GM19351 (cell line): ENCODE results near the gene DYNLT3.

Experiments
- ATAC-seq: cut with Tn5 transposase; IDR thresholded peaks from one replicate; pipeline ENCODE4 v1.9.1; 2021; ENCODE audit warnings: mild to moderate bottlenecking, moderate library complexity; ENCODE audit not compliant: unreplicated experiment

The DYNLT3 gene

GRCh38 chrX:37846934-37847732 lies at the start of gene DYNLT3:
DYNLT3 (minus strand) TSS chrX:37847571; CDS start chrX:37847510, 61 bp downstream.
- peak; percentile 99 for ATAC-seq

- no peak for ATAC-seq
Observed at GRCh38 chrX:37896511-37896890, 49.1 kb upstream of the DYNLT3 start.

GRCh38 chrX:37895795-37896510 lies 48.6 kb upstream of the DYNLT3 start:
- ATAC-seq: no peak

- ATAC-seq: no peak
Observed at GRCh38 chrX:37894725-37895124, 47.4 kb upstream of the DYNLT3 start.

- ATAC-seq: no peak
Observed at GRCh38 chrX:37888010-37888409, 40.6 kb upstream of the DYNLT3 start.

GRCh38 chrX:37887347-37887746 lies 40.0 kb upstream of the DYNLT3 start:
- no peak for ATAC-seq

- ATAC-seq: no peak
Observed at GRCh38 chrX:37883196-37883595, 35.8 kb upstream of the DYNLT3 start.

GRCh38 chrX:37879692-37880091 lies 32.3 kb upstream of the DYNLT3 start:
- no peak for ATAC-seq

GRCh38 chrX:37876716-37877115 lies 29.3 kb upstream of the DYNLT3 start:
- no peak for ATAC-seq

GRCh38 chrX:37875675-37876074 lies 28.3 kb upstream of the DYNLT3 start:
- no peak for ATAC-seq

- no peak for ATAC-seq
Observed at GRCh38 chrX:37873220-37873619, 25.8 kb upstream of the DYNLT3 start.

GRCh38 chrX:37872303-37872655 lies 24.9 kb upstream of the DYNLT3 start:
- no peak for ATAC-seq

- ATAC-seq: no peak
Observed at GRCh38 chrX:37871626-37872302, 24.4 kb upstream of the DYNLT3 start.

- no peak for ATAC-seq
Observed at GRCh38 chrX:37867536-37868153, 20.3 kb upstream of the DYNLT3 start.

GRCh38 chrX:37863728-37864127 lies 16.4 kb upstream of the DYNLT3 start:
- ATAC-seq: no peak

- no peak for ATAC-seq
Observed at GRCh38 chrX:37862851-37863250, 15.5 kb upstream of the DYNLT3 start.

GRCh38 chrX:37860721-37861120 lies 13.3 kb upstream of the DYNLT3 start:
- no peak for ATAC-seq

GRCh38 chrX:37854748-37855147 lies 7.4 kb upstream of the DYNLT3 start:
- ATAC-seq: no peak

GRCh38 chrX:37854148-37854547 lies 6.8 kb upstream of the DYNLT3 start:
- ATAC-seq: no peak

- no peak for ATAC-seq
Observed at GRCh38 chrX:37847733-37848197, 394 bp upstream of the DYNLT3 start.

- ATAC-seq: no peak
Observed at GRCh38 chrX:37846558-37846933, 825 bp downstream of the DYNLT3 start.
